CD4-positive, alpha-beta T cell treated with Interleukin-15 for 4 hours (primary cell): ENCODE measurements around the gene MAP3K21.

Experiments used
- DNase-seq: peaks from one replicate; pipeline ENCODE4 v3.0.0-alpha.2; 2020; ENCODE audit warnings: low spot score

MAP3K21 gene

DNA sequence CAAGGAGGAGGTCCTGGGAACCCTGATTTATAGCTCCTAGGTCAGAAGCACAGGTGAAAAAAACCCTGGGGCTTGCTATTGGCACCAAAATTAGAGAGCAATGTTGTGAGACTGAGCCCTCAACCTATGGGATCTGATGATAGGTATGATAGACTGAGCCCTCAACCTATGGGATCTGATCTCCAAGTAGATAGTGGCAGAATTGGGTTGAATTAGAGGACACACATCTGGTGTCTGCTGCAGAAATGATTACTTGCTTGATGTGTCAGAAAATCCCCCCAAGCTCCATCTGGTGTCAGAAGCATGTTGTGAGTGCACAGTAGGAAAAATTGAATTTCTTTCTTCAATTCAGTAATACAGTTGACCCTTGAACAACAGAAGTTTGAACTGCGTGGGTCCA is 62.4 kb downstream of the MAP3K21 start:
- DNase-seq, result no peak

DNA sequence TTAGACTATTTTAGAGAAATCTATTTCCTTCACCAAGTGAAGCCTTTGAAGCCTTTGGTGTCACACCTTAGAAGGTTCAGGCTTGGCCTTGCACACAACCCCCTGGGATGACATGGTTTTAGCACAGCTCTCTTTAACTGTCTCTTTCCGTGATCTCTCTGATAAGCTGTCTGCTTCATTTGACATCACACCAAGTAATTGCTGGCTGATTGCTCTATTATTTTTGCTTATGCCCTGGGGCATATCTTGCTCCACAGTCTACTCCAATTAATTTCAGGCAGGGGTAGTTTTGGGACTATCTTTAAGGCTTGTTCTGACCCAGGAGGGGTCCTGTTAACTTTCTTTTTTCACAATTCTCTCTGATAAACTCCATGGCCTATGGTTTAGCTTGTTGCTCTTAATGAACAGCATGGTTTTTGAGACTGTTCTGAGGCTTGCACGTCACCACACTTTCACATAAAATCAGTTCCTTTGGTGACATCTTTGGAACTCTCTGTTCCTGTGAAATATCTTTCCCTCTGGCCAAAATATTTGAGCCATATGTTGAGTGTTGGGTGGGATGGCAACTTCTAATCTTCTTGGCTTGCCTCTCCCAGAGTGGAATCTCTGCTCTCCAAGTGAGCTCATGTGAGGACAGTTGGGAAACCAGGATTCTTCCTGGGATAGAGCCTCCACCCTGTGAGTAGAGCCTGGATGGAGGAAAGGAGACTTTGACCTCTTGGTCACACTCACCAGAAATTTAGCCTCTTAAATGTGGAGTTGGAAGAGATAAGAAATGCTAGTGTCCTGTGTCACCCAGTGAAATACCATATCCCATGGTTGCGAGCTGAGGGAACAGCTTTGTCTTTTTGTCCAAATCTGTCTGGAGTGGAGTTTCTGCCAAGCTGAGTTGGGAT is 63.6 kb downstream of the MAP3K21 start:
- no peak for DNase-seq

DNA sequence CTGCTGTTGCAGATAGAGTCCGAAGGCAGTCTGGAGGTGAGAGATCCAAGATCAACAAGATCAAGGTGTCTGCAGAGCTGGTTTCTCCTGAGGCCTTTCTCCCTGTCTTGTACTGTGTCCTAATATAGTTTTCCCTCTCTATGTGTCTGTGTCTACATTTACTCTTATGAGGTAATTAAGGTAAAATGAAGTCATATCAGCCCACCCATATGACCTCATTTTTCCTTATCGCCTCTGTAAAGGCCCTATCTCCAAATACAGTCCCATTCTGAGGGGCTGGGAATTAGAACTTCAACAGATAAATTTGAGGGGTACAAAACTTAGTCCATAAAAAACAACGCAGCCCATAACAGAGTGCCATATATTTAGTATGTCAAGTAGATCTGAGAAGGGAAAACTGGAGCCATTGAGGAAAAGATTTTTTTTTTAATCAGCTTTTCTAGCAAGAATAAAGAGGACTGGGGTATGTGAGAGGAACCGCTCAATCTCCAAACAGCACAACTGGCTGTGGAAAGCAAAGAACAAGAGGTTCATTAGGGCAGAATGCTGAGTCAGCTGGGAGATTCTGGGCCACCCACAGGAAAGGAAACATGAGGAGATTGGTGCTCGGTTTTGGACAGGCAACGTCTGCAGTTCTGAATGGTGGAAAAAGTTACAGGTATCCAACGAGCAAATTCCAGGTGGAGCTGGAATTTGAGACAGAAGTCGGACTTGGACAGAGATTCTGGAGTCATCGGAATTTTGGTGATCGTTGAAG is 65.7 kb downstream of the MAP3K21 start:
- no peak for DNase-seq

DNA sequence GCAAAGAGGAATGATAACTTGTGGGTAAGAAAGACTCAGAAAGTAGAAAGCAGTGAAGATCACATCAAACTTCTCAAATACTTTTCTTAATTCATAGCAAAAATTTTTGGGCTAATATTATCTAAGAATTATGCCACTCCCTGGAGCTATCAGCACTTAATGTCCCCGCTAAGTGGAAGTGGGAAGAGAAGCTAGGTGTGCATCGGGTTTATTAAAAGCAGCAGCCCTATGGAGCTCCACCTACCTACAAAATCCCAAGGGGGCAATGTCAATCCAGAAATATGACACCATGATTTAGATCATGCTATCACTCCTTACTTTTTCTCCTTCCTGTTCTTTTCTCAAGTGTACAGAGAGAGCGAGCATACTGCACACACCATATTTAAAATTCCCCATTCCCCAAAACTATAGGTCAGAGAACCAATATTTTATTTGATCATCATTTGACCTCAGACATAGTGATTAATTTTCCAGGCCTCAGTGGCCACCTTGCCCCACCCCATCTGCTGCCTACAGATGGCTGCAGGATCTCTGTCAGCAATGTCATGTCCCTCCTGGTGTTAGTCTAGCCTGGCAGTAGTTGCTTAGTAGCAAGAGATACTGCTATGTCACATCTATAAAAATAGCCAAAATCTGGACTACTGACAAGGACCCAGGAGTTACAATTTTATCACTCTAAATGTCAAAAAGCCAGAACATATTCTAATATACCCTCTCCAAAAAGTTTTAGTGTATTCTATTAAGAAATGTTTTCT is 66.6 kb downstream of the MAP3K21 start:
- DNase-seq, result no peak

DNA sequence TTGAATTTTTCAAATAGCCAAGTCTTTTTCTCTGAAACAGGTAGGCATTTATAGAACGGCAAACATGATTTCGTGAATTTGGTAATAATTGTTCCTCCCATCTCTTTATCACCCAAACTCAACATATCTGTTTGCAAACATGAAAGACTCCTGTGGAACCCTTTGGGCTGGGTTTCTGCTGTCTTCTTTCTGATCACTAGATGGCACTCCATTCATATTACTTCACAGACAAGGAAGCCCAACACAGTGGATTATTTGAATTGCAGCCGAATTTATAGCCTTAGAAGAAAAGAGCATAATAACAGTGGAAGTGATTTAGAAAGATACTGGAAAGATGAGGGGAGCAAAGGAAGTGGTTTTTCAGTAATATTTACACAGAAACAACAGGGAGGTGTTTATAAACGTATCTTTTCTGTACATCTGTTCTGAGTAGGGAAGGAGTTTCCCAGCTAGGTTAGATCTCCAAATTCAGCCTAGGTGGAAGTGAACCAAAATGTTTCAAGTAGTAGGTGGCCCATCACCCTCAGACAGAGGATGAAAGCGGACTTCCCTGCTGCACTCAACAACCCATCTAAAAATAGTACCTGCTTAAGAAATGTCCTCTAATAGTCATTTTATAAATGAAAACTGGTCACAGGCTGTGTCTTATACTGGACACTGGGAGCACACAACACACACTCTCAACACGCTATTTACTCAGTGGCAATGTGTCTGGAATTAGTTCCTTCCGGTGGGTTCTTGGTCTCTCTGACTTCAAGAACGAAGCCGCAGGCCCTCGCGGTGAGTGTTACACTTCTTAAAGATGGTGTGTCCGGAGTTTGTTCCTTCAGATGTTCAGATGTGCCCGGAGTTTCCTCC is 67.6 kb downstream of the MAP3K21 start:
- peak; percentile 47 for DNase-seq

DNA sequence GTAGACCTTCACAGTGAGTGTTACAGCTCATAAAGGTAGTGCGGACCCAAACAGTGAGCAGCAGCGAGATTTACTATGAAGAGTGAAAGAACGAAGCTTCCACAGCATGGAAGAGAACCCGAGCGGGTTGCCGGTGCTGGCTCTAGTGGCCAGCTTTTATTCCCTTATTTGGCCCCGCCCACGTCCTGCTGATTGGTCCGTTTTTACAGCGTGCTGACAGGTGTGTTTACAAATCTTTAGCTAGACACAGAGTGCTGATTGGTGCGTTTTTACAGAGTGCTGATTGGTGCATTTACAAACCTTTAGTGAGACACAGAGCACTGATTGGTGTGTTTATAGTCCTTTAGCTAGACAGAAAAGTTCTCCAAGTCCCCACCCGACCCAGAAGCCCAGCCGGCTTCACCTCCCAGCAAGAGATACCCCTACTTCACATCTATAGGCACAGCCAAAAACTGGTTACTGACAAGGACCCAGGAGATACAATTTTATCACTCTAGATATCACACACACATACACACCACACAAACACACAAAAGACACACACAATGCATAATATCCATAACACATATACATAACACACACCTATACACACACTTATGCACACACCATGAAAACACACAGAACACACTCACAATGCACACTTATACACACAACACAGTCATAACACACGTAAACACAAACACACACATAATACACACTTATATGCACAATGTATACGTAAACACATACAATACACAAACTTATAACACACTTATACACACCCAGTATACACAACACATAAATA is 68.5 kb downstream of the MAP3K21 start:
- DNase-seq, result no peak

DNA sequence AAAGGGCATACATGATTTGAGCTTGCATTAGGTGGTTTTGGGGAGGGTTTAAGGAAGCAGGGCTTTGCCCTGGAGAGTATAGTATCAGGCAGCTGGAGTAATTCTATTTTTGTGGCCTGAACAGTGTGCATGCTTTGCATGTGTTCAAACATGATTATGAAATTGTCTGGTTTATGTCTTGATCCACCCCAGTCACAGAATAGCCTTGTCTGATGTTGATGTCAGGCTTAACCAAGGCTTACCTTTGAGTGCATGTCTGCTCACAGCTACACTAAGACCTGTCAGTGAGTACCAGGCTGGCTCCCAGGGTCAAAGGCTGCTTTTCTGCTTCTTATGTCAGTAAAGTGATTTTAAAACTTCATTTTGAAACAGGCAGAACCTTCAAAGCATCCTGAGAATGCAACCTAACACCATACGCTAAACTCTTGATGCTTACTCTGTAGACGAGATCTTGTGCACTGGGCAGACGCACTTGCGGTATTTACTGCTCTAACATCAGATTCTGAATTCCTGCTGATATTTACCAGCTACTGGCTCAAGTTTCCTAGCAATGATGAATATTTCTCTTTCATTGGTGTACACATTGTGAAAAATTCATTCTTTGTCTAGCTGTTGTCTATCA is 78.9 kb downstream of the MAP3K21 start:
- no peak for DNase-seq

DNA sequence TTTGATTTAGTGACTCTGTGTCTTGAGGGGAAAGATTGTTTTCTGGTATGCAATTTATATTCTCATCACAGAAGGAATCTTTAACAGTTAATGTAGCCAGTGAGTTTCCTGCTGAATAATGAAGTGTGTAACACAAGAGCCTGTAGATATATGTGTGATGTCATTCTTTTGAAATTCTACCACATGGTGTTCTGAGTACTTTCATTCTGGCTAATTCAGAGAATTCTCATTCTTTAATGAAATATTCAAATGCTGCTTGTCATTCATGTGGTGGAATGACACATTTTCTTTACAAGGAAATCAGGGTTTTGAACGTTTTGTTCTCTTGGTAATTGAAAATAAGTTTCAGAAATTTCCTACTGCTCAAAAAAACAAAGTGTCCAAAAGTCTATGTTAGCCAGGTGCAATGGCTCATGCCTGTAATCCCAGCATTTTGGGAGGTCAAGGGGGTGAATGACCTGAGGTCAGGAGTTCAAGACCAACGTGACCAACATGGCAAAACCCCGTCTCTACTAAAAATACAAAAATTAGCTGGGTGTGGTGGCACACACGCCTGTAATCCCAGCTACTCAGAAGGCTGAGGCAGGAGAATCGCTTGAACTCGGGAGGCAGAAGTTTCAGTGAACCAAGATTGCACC is 79.6 kb downstream of the MAP3K21 start:
- DNase-seq, result no peak

DNA sequence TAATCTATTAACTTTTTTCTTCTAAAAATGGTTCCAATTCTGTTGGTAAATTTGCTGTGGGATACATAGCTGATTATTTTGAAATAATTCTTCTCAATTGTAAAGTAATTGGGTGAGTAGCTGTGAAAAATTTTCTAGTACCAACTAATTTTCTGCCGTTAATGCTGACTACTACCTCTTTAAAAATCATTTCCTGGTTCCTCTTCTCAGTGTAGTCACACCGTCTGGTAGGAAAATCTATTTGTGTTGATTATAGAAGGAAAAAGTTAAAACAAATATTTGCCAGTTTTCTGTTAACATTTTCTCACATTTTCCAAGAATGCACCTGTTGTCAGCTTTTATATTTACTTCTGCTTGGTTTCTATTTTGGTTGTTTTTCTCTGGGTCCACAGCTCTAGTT is 82.0 kb downstream of the MAP3K21 start:
- no peak for DNase-seq

DNA sequence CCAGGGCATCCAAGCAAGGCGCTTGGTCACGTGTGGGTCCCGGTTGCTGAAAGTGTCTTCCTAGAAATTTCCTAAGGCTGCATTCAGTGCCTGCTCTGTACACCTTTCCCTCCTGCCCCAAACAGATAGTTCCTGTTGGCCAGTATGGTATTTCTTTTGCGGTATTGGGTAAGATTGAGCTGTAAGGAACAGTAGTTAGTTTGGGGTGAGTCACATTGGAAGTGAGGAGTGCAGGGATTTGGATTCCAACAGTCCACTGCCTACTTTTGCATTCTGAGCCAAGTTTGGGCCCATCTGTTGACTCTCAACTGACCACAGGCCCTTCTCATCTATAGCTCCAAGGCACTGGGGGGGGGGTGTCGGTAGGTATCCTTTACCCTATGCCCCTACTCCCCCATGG is 83.4 kb downstream of the MAP3K21 start:
- no peak for DNase-seq

DNA sequence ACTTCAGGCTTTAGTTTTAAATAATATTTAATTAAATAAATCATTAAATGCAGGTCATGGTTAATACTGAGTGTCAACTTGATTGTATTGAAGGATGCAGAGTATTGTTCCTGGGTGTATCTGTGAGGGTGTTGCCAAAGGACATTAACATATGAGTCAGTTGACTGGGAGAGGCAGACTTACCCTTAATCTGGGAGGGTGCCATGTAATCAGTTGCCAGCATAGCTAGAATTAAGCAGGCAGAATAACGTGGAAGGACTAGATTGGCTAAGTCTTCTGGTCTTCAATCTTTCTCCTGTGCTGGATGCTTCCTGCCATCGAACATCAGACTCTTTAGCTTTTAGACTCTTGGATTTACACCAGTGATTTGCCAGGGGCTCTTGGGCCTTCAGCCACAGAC is 85.3 kb downstream of the MAP3K21 start:
- DNase-seq, result no peak

DNA sequence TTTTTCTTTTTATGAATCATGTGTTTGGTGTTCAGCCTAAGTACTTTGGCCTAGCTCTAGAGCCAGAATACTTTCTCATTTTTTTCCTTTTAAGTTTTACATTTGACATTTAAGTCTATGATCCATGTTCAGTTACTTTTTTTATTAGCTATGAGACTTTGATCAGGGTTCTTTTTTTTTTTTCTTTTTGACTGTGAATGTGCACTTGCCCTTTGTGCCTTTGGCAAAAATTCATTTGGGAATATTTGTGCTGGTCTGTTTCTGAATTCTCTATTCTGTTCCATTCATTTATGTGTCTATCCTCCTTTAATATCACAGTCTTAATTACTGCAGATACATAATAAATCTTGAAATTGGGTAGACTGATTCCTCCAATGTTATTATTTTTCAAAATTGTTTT is 93.8 kb downstream of the MAP3K21 start:
- DNase-seq, result no peak

DNA sequence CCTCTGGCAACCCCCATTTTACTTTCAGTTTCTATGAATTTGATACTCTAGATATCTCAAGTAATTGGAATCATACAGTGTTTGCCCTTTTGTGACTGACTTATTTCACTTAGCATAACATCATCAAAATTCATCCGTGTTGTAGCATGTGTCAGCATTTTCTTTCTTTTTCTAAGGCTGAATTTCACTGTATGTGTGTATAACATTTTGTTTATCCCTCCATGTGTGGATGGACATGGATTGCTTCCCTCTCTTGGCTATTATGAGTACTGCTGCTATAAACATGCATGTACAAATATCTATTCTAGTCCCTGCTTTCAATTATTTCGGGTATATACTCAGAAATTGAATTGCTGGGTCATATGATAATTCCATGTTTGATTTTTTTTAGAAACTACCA is 97.3 kb downstream of the MAP3K21 start:
- no peak for DNase-seq

DNA sequence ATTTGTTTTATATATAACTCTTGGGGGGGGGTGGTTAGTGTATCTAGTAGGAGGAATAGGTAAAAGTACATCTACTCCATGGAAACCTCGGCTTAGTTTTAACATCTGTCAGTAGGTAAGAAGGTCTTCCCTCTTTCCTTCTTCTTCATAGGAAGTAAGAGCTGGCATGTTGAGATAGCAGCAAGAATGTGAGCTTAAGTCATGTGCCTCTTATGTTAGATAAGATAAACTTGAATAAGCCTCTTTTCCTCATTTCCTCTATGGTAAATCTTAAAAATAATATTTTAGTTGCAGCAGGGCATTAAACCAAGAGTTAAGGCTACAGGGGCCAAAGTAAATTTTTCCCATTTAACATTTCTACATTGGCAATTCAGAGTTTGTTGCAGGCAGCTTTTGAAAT is 100.4 kb downstream of the MAP3K21 start:
- no peak for DNase-seq

DNA sequence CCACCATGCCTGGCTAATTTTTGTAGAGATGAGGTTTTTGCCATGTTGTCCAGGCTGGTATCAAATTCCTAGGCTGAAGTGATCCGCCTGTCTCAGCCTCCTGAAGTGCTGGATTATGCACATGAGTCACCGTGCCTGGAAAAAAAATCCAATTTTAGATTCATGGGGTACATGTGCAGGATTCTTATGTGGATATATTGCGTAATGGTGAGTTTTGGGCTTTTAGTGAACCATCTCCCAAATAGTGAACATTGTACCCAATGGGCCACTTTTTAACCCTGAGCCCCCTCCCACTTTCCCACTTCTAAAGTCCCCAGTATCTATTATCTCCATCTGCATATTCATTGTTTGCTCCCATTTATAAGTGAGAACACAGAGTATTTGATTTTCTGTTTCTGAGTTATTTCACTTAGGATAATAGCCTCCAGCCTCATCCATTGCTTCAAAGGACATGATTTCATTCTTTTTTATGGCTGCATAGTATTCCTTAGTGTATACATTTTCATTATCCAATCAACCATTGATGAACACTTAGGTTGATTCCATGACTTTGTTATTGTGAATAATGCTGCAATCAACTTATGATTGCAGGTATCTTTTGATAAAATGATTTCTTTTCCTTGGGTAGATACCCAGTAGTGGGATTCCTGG is 104.4 kb downstream of the MAP3K21 start:
- no peak for DNase-seq

DNA sequence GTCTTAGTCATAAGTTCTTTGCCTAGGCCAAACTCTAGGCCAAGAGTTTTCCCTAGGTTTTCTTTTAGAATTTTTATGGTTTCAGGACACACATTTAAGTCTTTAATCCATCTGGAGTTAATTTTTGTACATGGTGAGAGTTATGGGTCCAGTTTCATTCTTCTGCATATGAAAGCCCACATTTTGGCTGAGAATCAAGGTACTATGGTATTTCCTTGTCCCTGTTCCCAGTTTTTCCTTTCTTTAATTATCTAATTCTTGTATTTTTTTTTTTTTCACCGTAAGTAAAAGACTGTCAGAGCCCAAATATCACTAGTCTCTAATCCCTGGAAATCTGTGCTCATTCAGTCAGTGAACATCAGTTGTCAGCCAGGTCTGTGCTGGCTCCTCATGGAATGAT is 105.4 kb downstream of the MAP3K21 start:
- DNase-seq, result no peak

DNA sequence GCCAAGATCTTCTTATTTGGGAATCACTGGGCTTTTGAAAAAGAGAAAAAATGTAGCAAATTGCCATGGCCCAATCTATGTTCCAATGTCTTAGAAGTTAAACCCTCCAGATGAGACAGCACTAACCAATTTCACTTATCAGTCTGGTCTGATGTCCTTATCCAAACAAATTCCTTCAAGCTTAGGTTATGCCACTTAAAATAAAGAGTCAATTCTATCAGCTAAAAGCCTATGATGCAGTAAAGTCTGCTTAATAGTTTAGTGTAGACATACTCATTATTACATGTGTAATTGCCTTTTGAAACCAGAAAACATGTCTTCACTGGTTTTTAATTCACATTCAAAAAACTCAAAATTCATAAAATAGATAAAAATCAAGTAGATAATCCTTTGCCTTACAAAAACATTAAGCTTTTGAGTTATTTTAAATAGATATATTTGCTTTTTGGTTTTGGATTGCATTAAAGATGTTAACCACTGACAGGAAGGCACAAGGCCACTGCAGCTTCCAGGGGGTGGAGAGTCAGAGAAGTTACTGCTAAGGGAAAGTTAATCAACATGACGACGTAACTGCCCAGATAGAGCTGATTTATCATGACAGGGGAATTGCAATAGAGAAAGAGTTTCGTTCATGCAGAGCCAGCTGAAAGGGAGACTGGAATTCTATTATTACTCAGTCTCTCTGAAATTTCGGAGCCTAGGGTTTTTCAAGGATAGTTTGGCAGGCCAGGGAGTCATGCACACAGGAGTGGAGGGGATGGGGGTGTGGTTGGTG is 106.1 kb downstream of the MAP3K21 start:
- no peak for DNase-seq
